GM21737 (cell line): ENCODE measurements around the gene DOCK4.

Experiments
- ATAC-seq: cut with Tn5 transposase; IDR thresholded peaks from one replicate; pipeline ENCODE4 v1.9.1; 2021; ENCODE audit warnings: mild to moderate bottlenecking, moderate library complexity; ENCODE audit not compliant: unreplicated experiment

Gene DOCK4

GRCh38 chr7:111785076-111785475, 421.1 kb downstream of the DOCK4 start:
- no peak for ATAC-seq

GRCh38 chr7:111784296-111784695, 421.9 kb downstream of the DOCK4 start:
- no peak for ATAC-seq

- ATAC-seq = no peak
Measured at GRCh38 chr7:111783854-111784253, 422.3 kb downstream of the DOCK4 start.

- no peak for ATAC-seq
Measured at GRCh38 chr7:111780527-111780926, 425.7 kb downstream of the DOCK4 start.

GRCh38 chr7:111775206-111775605, 431.0 kb downstream of the DOCK4 start:
- ATAC-seq = no peak

GRCh38 chr7:111772716-111773115, 433.5 kb downstream of the DOCK4 start:
- no peak for ATAC-seq

- no peak for ATAC-seq
Measured at GRCh38 chr7:111771638-111772037, 434.6 kb downstream of the DOCK4 start.

- no peak for ATAC-seq
Measured at GRCh38 chr7:111770116-111770515, 436.1 kb downstream of the DOCK4 start.

GRCh38 chr7:111765751-111766643, 440.2 kb downstream of the DOCK4 start:
- no peak for ATAC-seq

GRCh38 chr7:111763221-111763801, 442.9 kb downstream of the DOCK4 start:
- no peak for ATAC-seq

GRCh38 chr7:111762799-111763198, 443.4 kb downstream of the DOCK4 start:
- ATAC-seq = no peak

GRCh38 chr7:111762211-111762610, 444.0 kb downstream of the DOCK4 start:
- ATAC-seq = no peak

- ATAC-seq = no peak
Measured at GRCh38 chr7:111760043-111760442, 446.2 kb downstream of the DOCK4 start.

- ATAC-seq = no peak
Measured at GRCh38 chr7:111758332-111758731, 447.9 kb downstream of the DOCK4 start.

- no peak for ATAC-seq
Measured at GRCh38 chr7:111756687-111757178, 449.5 kb downstream of the DOCK4 start.

GRCh38 chr7:111755383-111755782, 450.8 kb downstream of the DOCK4 start:
- ATAC-seq = no peak

- no peak for ATAC-seq
Measured at GRCh38 chr7:111753968-111754367, 452.2 kb downstream of the DOCK4 start.

GRCh38 chr7:111752022-111752582, 454.1 kb downstream of the DOCK4 start:
- ATAC-seq = no peak

GRCh38 chr7:111750878-111751277, 455.3 kb downstream of the DOCK4 start:
- ATAC-seq = no peak

GRCh38 chr7:111750228-111750627, 456.0 kb downstream of the DOCK4 start:
- no peak for ATAC-seq

- no peak for ATAC-seq
Measured at GRCh38 chr7:111749625-111750024, 456.6 kb downstream of the DOCK4 start.

- no peak for ATAC-seq
Measured at GRCh38 chr7:111747718-111748117, 458.5 kb downstream of the DOCK4 start.
